Prostate gland (tissue), 2 donors: ENCODE data around the gene EPS15.

ENCODE experiments used
- POLR2A ChIP-seq: fragments of 450-650 bp; IDR thresholded peaks from one replicate; pipeline ENCODE4 v1.6.1; 2016; ENCODE audit warnings: antibody characterized with exemption, mild to moderate bottlenecking
- POLR2AphosphoS5 ChIP-seq: sonication (generic); formaldehyde crosslinking; IDR thresholded peaks from one replicate; pipeline ENCODE4 v1.6.1; 2017; ENCODE audit warnings: antibody characterized with exemption
- TF ChIP-seq, protein P1 (sequence below), 4 experiments: fragments of 200-600 bp in 2 of 4; fragments of 450-650 bp in 2 of 4; sonication (generic) in 2 of 4; IDR thresholded peaks; 1 replicate in 3 of 4; 2 replicates in 1 of 4; pipeline ENCODE4 v1.5.1; 2016 to 2019; ENCODE audit warnings: antibody characterized with exemption in 4 of 4, mild to moderate bottlenecking in 2 of 4, moderate library complexity in 2 of 4

DNA sequence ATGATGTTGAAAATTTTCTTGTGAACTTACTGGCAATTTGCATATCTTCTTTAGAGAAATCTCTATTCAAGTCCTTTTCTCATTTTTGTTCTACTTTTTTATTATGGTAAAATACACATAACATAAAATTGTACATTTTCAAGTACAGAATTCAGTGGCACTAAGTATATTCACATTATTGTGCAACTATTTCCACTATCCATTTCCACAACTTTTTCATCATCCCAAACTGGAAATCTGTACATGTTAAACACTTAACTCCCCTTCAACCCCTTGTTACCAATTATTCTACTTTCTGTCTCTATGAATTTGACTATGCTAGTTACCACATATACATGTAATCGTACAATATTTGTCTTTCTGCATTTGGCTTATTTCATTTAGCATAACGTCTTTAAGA is 19.4 kb downstream of the EPS15 start:
- TF ChIP-seq, protein P1, sequence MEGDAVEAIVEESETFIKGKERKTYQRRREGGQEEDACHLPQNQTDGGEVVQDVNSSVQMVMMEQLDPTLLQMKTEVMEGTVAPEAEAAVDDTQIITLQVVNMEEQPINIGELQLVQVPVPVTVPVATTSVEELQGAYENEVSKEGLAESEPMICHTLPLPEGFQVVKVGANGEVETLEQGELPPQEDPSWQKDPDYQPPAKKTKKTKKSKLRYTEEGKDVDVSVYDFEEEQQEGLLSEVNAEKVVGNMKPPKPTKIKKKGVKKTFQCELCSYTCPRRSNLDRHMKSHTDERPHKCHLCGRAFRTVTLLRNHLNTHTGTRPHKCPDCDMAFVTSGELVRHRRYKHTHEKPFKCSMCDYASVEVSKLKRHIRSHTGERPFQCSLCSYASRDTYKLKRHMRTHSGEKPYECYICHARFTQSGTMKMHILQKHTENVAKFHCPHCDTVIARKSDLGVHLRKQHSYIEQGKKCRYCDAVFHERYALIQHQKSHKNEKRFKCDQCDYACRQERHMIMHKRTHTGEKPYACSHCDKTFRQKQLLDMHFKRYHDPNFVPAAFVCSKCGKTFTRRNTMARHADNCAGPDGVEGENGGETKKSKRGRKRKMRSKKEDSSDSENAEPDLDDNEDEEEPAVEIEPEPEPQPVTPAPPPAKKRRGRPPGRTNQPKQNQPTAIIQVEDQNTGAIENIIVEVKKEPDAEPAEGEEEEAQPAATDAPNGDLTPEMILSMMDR (IDR thresholded peaks at IDR 0.05), result no peak
- TF ChIP-seq POLR2AphosphoS5 (no peak), POLR2A (no peak)
